AG10803 (cell line): ENCODE measurements around the gene PPT1.

Source experiments
- DNase-seq: peaks from one replicate; pipeline ENCODE4 v3.0.0; 2010; ENCODE audit warnings: low read depth
- H3K4me3 ChIP-seq: 2 replicates; pipeline ENCODE4 v1.5.1; 2011; ENCODE audit warnings: mild to moderate bottlenecking, low read length, control low read depth
- CTCF ChIP-seq: conservative IDR thresholded peaks from 2 replicates; pipeline ENCODE4 v1.5.1; 2011; ENCODE audit warnings: mild to moderate bottlenecking, low read length, control low read depth, inconsistent platforms

PPT1 gene

GRCh38 chr1:40045182-40045581, 51.9 kb downstream of the PPT1 start:
- H3K4me3 ChIP-seq, result no peak overlapping the region
- no peak for TF ChIP-seq CTCF
- DNase-seq, result no peak

- DNase-seq, result no peak
- H3K4me3 ChIP-seq, result no peak overlapping the region
Observed at GRCh38 chr1:40044110-40044509, 52.9 kb downstream of the PPT1 start.

GRCh38 chr1:40042341-40042740, 54.7 kb downstream of the PPT1 start:
- peak; percentile 35 for DNase-seq
- peak overlapping the region; percentile 98 for H3K4me3 ChIP-seq
- no peak for TF ChIP-seq CTCF

More at GRCh38 chr1:40044110-40044509, 52.9 kb downstream of the PPT1 start:
- no peak for TF ChIP-seq CTCF

GRCh38 chr1:40041466-40041838, 55.6 kb downstream of the PPT1 start:
- peak overlapping the region; percentile 98 for H3K4me3 ChIP-seq
- no peak for DNase-seq
- TF ChIP-seq CTCF, result no peak

- peak within 1 kb of the TSS; percentile 98 for H3K4me3 ChIP-seq
- no peak for TF ChIP-seq CTCF
- peak; percentile 98 for DNase-seq
Observed at GRCh38 chr1:40040511-40041465, 56.3 kb downstream of the PPT1 start, which contains the start of gene CAP1. TSS of gene CAP1 (plus strand) at chr1:40040729. CDS start at chr1:40059347, 18,618 bp downstream.

- peak; percentile 90 for DNase-seq
- TF ChIP-seq CTCF, result no peak
- H3K4me3 ChIP-seq, result peak overlapping the region; percentile 93
Observed at GRCh38 chr1:40039757-40040510, 57.1 kb downstream of the PPT1 start.
